CD4-positive, alpha-beta T cell treated with Interferon alpha-2 for 1 hour (primary cell): ENCODE data around the gene ASGR2.
A peak's percentile ranks its signal among the peaks of the same experiment; 100 is the strongest.
"Not testable (repeated sequence)": the region's sequence is repeated elsewhere in the genome, so short reads cannot be mapped to it uniquely, and the experiment has no call there.

Experiments
- DNase-seq, 2 donors: peaks; one replicate each; pipeline ENCODE4 v3.0.0-alpha.2; 2020 to 2022

ASGR2 gene

DNA sequence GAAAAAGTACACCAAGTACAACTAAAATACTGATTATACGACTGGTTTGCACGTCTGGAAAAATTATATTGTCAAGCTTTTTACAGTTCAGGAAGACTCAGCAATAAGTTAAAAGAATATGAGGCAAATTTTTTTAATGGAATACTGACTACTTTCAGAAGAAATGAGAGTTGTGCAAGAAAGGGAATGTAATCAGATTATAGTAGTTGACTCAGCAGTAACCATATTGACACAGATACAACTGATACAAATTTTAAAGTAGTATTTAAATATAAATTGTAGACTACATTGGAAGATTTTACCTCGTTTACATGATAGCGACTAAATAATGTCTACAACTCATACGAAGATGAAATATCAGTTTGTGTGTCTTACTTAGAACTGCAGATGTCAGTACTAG, 16.7 kb downstream of the ASGR2 start:
- no peak for DNase-seq

DNA sequence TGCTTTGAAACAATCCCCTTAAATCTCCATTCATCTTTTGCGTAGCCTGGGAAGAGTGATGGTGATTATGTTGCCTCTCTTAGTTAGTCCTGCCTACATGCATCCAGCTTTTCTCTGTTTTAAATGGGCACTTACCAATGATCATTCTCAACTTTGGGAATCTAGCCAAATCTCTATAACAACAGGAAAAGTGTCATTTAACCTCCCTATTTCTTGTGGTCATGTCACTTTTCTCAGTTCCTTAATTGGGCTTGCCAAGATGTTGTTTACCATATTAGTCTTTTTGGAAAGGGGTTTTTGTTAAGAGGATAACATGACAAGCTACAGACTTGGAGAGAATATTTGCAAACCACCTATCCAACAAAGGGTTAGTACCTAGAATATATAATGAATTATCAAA, 19.0 kb downstream of the ASGR2 start:
- DNase-seq, result no peak

DNA sequence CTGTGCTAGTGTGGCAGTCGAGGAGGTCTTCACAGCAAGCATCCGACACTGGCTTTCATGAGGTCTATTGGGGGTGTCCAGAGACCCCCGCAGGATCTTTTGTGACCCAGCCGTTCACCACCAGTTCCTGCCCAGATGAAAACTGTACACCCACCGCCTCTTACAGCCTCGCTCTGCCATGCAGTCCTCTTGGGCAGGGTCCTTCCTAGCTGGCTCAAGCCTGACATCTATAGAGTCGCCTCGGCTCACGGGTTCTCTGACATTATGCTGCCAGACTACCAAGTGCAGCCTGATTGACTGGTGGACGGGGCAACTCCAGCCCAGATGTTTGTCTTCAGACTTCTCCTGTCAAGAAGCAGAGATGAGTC, 20.0 kb downstream of the ASGR2 start:
- DNase-seq, result no peak

DNA sequence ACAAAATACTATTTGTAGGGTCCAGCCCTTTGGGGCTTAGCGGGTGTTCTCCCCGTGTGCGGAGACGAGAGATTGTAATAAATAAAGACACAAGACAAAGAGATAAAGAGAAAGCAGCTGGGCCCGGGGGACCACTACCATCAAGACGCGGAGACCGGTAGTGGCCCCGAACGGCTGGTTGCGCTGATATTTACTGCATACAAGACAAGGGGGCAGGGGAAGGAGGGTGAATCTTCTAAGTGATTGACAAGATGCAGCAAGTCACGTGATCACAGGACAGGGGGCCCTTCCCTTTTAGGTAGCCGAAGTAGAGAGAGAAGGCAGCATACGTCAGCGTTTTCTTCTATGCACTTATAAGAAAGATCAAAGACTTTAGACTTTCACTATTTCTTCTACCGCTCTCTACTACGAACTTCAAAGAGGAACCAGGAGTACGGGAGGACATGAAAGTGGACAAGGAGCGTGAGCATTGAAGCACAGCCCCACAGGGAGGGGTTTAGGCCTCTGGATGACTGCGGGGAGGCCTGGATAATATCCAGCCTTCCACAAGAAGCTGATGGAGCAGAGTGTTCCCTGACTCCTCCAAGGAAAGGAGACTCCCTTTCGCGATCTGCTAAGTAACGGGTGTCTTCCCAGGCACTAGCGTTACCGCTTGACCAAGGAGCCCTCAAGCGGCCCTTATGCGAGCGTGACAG, 23.2 kb downstream of the ASGR2 start:
- DNase-seq, result peak in 1 of 2 donors; percentile 37

DNA sequence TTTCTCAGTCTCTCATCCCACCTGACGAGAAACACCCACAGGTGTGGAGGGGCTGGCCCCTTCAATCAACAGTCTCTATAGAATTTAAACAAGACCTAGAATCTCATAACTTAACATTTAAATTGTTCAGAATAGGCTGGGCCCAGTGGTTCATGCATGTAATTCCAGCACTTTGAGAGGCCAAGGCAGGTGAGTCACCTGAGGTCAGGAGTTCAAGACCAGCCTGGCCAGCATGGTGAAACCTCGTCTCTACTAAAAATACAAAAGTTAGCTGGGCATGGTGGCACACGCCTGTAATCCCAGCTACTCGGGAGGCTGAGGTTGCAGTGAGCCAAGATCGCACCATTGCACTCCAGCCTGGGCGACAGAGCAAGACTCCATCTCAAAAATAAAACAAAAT, 25.1 kb downstream of the ASGR2 start:
- not testable (repeated sequence) for DNase-seq

DNA sequence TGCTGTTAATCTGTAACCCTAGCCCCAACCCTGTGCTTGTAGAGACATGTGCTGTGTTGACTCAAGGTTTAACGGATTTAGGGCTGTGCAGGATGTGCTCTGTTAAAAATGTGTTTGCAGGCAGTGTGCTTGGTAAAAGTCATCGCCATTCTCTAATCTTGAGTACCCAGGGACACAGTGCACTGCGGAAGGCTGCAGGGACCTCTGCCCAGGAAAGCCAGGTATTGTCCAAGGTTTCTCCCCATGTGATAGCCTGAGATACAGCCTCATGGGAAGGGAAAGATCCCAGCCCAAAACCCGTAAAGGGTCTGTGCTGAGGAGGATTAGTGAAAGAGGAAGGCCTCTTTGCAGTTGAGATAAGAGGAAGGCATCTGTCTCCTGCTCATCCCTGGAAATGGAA, 26.2 kb downstream of the ASGR2 start:
- not testable (repeated sequence) for DNase-seq

DNA sequence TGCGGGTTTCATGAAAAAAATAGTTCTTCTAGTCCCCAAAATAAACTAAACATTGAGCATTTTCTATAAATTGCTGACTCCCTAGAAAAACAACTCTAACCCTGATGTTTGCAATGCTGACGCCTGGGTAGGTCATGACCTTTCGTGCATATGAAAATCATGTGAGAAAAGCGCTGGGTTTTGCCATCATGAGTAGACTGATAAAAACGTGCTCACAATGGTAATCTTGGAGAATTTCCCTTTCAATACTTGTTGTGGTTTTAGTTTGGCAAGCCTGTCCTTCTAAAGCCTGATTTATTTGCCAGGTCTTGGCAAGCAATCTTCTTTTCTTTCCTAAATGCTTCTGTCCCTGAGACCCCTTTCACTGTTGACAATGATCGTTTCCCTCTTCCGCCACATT, 30.5 kb downstream of the ASGR2 start:
- no peak for DNase-seq

DNA sequence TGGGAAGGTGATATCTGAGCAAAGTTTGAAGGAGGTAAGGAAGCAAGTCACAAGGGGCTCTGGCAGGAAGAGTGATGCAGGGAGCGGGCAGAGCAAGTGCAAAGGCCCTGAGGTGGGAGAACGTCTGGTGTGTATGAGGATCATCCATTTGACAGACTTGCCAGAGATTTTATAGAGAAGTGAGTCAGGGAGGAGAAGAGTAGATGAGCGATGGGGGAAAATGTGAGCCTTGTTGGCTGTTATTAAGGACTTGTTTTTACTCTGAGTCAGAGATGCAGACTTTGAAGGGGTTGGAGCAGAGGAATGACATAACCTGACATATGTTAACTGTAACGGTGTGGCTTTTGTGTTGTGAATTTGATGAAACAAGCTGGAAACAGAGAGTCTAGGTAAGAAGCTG, 31.0 kb downstream of the ASGR2 start:
- no peak for DNase-seq

DNA sequence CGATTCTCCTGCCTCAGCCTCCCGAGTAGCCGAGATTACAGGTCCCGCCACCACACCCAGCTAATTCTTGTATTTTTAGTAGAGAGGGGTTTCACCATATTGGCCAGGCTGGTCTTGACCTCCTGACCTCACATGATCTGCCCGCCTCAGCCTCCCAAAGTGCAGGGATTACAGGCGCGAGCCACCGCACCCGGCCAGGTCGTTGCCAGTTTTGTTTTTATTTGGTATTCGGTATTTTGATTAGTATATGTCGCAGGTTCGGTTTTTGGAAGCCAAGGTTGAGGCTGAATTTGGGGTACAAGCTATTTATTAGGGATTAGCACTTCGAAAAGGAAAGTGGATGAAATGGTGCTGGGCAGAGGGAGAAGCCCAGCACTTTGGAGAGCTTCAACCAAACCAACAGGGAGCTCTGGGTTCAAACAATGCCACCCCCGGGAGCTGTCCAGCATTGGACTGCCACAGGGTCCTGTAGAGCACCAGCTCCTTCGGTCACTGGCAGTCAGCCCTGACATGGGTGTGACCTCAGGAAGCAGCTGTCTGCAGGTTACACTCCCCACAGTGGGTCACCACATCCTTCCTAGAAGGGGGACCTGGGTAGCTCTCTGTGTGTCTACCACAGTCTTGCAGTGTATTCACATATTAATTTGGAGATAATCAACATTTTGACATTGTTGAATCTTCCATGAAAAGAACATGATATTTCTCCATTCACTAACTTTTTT, 33.1 kb downstream of the ASGR2 start:
- DNase-seq, result peak; percentile 45 to 56

DNA sequence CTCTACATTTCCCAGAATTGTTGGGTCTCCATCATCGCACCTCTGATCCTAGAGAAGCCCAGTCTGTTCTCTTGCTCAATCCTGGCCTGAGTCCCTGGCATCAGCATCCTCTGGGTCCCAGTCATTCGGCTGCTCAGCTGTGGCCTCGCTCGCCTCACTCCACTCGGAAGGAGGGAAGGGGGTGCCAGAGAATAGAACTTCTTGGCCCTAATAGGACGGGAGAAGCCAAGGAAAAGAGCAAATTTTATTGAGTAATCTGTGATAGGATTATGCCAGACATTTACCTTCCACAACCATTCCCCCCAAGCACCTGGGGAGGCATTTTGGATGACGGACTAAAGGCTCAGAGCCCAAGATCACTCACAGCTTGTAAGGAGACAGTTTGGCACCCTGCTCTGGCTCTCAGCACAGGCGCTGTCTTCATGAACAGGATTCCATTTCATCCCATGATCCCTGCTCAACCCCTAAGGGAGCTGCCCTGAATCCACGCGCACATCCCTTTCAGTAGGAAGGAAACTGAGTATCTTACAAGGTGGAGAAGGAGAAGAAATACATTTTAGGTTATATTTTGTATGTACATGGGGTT, 34.1 kb downstream of the ASGR2 start:
- DNase-seq, result no peak

DNA sequence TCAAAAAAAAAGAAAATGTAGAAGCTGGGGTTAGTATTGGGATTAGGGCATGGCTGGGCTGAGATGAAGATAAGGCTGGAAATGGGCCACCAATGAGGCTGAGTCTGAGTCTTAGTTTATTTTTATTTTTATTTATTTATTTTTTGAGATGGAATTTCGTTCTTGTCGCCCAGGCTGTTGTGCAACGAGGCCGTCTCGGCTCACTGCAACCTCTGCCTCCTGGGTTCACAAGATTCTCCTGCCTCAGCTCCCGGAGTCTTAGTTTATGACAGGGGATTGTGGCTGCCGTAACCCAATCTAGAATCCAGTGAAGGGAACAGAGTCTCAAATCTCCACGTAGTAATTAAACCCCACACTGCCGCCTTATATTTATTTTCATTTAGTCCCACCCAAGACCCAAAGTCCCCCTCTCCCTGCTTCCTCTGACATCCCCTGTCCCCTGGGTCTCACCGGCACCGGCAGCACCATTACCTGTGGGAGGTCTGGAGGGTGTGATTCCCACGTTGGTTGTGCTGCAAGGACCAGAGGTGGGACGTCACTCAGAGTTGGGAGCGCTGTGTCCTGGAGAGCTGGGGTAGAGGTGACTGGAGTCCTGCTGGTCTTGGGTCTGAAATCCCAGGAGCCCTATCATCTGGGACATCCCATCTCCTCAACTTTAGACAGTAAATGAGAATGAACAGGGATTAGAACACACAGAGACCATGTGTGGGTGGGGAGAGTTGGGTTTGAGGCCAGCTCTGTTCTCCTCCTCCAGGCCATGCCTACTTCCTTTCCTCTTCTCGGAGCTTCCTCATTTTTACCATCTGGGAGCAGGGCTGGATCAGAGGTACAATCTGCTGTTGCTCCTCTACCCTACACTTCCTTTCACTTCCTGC, 34.8 kb downstream of the ASGR2 start, which contains the start of gene CLEC10A:
CLEC10A (minus strand) TSS at position 671 of the 875 bp plus-strand sequence. CDS start 1,439 bp downstream, outside the sequence.
- DNase-seq, result no peak

DNA sequence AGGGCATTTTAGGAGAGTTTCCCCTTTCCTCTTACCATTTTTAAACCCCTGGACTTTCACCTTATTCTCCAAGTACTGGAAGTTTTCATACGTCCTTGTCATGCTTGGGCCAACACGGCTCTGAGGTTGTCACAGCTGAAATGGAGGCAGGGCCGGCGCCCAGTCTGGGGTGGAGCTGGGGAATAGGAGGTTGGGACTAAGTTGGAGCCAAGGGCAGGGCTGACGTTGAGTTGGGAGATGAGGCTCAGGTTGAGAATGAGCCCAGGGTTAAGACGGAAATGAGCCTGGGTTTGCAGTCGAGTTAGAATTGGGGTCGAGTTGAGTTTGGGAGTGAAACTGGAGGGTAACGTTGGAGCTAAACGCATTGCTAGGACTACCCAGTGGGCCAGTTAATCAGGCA, 35.9 kb downstream of the ASGR2 start:
- no peak for DNase-seq

DNA sequence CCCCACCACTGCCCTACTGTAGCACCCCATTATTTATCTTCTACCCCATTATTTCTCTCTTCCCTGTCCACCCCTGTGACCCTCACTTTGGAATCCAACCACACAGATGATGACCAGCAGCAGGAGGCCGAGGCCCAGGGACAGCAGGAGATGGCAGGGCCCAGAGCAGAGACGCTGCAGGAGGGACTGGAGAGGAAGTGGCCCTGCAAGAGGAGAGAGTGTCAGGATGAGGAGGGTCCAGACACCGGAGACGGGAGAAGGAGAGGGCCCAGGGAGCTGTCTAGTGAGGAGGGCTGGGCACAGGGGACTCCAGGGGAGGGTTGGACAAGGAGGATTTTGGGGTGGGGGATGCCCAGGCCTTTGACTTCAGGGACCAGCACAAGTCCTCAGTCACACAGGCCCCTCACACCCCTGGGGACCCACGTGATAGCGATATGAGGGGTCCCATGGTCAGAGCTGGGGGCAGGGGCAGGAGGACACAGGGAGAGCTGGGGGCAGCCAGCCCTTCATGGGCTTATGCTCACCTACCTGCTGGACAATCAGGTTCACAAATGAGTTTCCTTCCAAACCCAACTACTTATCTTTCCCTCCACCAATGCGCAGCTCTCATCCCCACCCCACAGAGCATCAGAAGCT, 36.6 kb downstream of the ASGR2 start:
- no peak for DNase-seq

DNA sequence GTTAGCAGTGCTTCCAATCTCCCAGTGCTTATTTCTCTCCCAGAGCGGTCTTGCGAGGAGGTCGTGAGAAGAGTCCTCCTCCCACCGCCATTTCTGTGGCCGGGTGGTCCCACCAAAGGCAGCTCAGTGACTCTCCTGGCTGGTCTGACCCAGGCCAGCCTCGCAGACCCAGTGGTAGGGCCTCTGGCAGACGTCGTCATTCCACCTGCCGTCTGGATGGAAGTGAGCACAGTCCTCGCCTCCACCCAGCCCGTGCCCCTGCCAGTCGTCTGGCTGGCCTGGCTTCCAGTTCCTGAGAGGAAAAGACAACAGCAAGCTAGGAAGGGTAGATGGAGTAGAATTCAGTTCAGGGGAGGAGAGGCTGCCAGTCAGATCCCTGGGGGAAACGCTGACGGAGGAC, 39.7 kb downstream of the ASGR2 start:
- no peak for DNase-seq

DNA sequence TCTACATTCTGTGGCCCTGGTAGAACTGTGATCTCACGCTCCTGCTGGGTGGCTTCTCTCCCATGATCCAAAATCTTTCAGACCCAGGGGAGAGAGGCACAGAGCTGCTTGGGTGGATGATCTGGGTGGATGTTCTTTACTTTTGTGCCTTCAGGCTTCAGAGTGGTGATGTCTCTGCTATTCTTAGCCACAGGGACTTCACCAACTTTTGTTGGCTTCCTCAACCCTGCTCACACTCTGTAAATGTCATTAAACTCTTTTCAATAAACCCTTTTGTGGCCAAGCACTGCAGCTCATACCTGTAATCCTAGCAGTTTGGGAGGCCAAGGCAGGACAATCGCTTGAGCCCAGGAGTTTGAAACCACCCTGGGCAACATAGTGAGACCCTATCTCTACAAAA, 42.2 kb downstream of the ASGR2 start:
- DNase-seq, result no peak

DNA sequence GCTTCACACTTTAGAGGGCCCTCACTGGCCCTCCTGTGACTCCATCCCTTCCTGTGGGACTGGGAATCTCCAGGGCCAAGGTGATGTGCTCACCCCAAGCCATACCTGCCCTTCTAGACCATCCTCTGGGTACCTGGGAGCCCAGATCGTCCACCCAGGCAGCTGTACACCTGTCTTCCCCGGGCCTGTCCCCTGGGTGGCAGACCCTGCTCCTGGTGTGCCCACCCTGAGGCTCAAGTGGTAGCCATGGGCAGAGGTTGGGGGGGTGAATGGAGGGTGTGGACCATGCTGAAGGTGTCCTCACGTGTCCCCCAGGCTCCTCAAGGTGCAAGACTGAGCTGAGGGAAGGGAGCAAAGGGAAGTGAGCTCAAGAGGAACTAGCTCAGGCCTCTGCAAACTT, 43.9 kb downstream of the ASGR2 start:
- no peak for DNase-seq

DNA sequence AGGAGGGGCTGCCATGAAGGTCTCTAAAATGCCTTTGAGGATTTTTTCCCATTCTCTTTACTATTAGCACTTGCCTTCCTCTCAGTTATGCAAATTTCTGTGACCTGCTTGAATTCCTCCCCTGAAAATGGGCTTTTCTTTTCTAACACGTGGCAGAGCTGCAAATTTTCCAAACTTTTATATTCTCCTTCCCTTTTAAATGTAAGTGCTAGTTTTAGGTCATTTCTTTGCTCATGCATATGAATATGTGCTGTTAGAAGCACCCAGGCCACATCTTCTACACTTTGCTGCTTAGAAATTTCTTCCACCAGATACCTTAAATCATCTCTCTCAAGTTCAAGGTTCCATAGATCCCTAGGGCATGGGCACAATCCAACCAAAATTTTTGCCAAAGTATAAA, 46.4 kb downstream of the ASGR2 start:
- DNase-seq, result no peak

DNA sequence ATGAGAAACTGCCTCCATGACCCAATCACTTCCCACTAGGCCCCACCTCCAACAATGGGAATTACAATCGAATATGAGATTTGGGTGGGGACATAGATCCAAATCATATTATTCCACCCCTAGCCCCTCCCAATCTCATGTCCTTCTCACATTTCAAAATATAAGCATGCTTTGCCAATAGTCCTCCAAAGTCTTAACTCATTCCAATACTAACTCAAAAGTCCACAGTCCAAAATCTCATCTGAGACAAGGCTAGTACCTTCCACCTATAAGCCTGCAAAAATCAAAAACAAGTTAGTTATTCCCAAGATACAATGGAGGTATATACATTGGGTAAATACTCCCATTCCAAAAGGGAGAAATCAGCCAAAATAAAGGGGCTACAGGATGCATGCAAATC, 47.4 kb downstream of the ASGR2 start:
- DNase-seq, result no peak

DNA sequence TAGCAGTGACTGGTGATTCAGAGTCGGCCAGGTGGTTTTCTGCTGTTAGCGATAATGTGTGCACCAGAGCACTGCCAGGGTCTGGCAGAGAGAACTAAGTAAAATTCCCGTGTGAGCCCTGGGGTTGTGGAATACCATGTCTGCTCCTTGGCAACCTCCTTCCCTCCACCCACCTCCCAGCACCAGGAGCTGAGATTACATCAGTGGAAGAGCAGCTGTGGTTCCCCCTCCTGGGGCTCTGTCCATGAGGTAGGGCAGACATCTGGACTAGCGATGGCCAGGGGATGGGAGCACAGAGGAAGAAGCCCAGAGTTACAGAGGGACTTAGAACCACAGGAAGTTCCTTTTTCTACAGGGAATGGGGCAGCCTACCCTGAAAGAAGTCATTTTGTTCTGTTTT, 50.4 kb downstream of the ASGR2 start:
- no peak for DNase-seq

DNA sequence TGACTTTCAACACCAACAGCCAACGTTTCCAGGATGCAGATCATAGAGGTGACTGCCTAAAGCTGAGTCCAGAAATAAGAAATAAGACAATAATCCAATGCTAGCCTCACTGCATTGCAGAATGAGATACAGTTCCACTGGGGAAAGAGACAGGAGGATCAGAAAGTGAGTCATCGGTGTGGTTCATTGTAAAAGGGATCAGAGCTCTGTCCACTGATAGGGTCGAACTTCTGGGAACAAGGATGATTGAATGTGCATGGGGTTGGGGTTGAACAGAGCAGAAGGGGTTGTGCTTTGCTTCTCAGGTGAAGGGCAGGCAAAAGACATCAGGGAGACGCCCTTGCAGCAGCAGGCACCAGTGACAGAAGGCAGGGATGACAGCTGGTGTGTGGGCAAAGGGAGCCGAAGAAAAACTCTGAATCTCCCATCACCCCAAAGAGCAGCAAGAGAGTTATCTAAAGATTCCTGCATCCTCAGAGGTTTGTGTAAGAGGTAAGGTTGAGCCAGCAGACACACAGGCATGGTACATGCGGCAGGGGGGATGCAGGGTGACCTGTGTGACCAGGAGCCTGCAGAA, 51.0 kb downstream of the ASGR2 start:
- no peak for DNase-seq

DNA sequence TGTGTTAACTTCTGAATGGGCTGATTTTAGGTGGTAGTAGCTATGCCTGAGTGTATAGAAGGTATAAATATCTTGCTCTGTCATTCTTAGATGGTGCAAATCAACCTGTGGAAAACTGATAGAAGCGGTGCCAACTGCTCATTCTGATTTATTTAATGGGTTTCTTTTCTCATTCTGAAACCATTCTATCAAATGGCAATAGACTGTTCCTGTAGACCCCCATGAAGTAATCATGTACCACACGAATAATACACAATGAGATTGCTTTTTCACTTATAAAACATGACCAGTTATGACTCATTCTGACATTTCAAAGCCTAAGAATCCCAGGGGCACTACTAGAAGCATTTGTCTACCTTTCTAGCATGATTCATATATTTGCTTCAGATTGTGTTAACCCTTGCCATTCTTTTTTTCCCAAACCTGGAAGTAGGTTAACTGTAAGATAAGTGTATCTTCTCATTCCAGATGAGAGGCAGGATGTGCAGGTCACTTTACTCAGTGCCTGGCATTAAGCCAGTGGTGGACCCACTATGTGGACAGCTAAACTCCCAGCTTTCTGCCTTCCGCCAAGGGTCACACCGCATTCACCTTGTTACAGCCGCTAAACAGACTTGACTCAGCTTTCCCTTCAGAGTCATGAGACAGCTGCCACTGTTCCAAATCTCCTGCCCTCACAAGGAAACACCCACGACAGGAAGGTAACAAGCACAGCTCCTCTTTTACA, 54.3 kb downstream of the ASGR2 start:
- DNase-seq, result no peak
